ENCODE results near the gene TSPAN2.

DNA sequence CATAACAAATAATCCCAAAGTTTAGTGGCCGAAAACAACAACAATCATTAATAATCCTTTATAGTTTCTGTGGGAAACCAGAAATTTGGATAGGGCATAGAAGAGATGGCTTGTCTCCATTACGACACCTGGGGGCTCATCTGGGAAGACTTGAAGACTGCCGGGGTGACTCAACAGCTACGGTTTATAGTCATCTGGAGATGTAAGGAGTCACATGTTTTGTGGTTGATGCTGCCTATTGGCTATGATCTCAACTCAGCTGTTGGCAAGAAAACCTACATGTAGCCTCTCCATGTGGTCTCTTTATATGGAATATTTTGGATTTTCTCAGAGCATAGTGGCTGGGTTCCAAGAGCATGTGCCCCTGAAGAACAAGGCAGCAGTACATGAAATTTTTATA lies 29.3 kb upstream of the TSPAN2 start:
- TF ChIP-seq FOXM1 (IDR thresholded peaks at IDR 0.05; ENCODE audit: borderline replicate concordance, low read depth) = no peak
- TF ChIP-seq EP300 (IDR thresholded peaks at IDR 0.05; ENCODE audit: borderline replicate concordance) = no peak
- TF ChIP-seq EGR1 (IDR thresholded peaks at IDR 0.05) = no peak
- TF ChIP-seq TAF1 (IDR thresholded peaks at IDR 0.05; ENCODE audit: low read depth) = no peak
- TF ChIP-seq, protein P1, sequence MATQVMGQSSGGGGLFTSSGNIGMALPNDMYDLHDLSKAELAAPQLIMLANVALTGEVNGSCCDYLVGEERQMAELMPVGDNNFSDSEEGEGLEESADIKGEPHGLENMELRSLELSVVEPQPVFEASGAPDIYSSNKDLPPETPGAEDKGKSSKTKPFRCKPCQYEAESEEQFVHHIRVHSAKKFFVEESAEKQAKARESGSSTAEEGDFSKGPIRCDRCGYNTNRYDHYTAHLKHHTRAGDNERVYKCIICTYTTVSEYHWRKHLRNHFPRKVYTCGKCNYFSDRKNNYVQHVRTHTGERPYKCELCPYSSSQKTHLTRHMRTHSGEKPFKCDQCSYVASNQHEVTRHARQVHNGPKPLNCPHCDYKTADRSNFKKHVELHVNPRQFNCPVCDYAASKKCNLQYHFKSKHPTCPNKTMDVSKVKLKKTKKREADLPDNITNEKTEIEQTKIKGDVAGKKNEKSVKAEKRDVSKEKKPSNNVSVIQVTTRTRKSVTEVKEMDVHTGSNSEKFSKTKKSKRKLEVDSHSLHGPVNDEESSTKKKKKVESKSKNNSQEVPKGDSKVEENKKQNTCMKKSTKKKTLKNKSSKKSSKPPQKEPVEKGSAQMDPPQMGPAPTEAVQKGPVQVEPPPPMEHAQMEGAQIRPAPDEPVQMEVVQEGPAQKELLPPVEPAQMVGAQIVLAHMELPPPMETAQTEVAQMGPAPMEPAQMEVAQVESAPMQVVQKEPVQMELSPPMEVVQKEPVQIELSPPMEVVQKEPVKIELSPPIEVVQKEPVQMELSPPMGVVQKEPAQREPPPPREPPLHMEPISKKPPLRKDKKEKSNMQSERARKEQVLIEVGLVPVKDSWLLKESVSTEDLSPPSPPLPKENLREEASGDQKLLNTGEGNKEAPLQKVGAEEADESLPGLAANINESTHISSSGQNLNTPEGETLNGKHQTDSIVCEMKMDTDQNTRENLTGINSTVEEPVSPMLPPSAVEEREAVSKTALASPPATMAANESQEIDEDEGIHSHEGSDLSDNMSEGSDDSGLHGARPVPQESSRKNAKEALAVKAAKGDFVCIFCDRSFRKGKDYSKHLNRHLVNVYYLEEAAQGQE (IDR thresholded peaks at IDR 0.05; ENCODE audit: low read depth) = no peak
- TF ChIP-seq TCF12 (IDR thresholded peaks at IDR 0.05; ENCODE audit: low read depth) = no peak
- no peak for TF ChIP-seq CEBPB (IDR thresholded peaks at IDR 0.05)
- TF ChIP-seq TEAD4 (IDR thresholded peaks at IDR 0.05) = no peak
- TF ChIP-seq CREB1 (IDR thresholded peaks at IDR 0.05; ENCODE audit: low read depth) = no peak
- TF ChIP-seq RAD21 (IDR thresholded peaks at IDR 0.05; ENCODE audit: low read depth) = no peak
- TF ChIP-seq, protein P2, sequence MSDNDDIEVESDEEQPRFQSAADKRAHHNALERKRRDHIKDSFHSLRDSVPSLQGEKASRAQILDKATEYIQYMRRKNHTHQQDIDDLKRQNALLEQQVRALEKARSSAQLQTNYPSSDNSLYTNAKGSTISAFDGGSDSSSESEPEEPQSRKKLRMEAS (IDR thresholded peaks at IDR 0.05) = no peak
